Measurements from ENCODE around the gene BCORL1. TPM values are rescaled to one million over a fixed set of nuclear protein-coding genes. Genes with fewer than 3 reads are reported as not detected.

Gene BCORL1
- total RNA-seq, 1 donor from 2014 or later, result 1.7 TPM

GRCh38 chrX:130051176-130051845 lies 68.9 kb downstream of the BCORL1 start:
- no peak overlapping the region for H3K4me3 ChIP-seq (ENCODE audit: low read depth, low read length)
- TF ChIP-seq CTCF (conservative IDR thresholded peaks at IDR 0.05; ENCODE audit: low read depth, low read length), result no peak
- no peak for DNase-seq (ENCODE audit: low read depth)

GRCh38 chrX:130053236-130053635 lies 70.8 kb downstream of the BCORL1 start:
- DNase-seq (ENCODE audit: low read depth), result no peak
- TF ChIP-seq CTCF (conservative IDR thresholded peaks at IDR 0.05; ENCODE audit: low read depth, low read length), result no peak
- no peak overlapping the region for H3K4me3 ChIP-seq (ENCODE audit: low read depth, low read length)

GRCh38 chrX:130055103-130055502 lies 72.7 kb downstream of the BCORL1 start:
- no peak overlapping the region for H3K4me3 ChIP-seq (ENCODE audit: low read depth, low read length)
- no peak for TF ChIP-seq CTCF (conservative IDR thresholded peaks at IDR 0.05; ENCODE audit: low read depth, low read length)
- no peak for DNase-seq (ENCODE audit: low read depth)

- no peak for DNase-seq (ENCODE audit: low read depth)
- H3K4me3 ChIP-seq (ENCODE audit: low read depth, low read length), result no peak overlapping the region
- no peak for TF ChIP-seq CTCF (conservative IDR thresholded peaks at IDR 0.05; ENCODE audit: low read depth, low read length)
Measured at GRCh38 chrX:130055899-130056298, 73.5 kb downstream of the BCORL1 start.

GRCh38 chrX:130057209-130057608 lies 74.8 kb downstream of the BCORL1 start:
- TF ChIP-seq CTCF (conservative IDR thresholded peaks at IDR 0.05; ENCODE audit: low read depth, low read length), result no peak
- no peak for DNase-seq (ENCODE audit: low read depth)
- H3K4me3 ChIP-seq (ENCODE audit: low read depth, low read length), result no peak overlapping the region

- no peak overlapping the region for H3K4me3 ChIP-seq (ENCODE audit: low read depth, low read length)
- no peak for TF ChIP-seq CTCF (conservative IDR thresholded peaks at IDR 0.05; ENCODE audit: low read depth, low read length)
- DNase-seq (ENCODE audit: low read depth), result no peak
Measured at GRCh38 chrX:130058652-130059051, 76.2 kb downstream of the BCORL1 start.
